Hypothalamus (tissue), 51 donors: Measurements from ENCODE around the gene MBD4.
"Not testable (repeated sequence)": the region's sequence is repeated elsewhere in the genome, so short reads cannot be mapped to it uniquely, and the experiment has no call there.

Source experiments
- DNase-seq, 51 donors: peaks; one replicate each; lab custom pipeline; 2025; lab: John Stamatoyannopoulos, UW

The MBD4 gene

DNA sequence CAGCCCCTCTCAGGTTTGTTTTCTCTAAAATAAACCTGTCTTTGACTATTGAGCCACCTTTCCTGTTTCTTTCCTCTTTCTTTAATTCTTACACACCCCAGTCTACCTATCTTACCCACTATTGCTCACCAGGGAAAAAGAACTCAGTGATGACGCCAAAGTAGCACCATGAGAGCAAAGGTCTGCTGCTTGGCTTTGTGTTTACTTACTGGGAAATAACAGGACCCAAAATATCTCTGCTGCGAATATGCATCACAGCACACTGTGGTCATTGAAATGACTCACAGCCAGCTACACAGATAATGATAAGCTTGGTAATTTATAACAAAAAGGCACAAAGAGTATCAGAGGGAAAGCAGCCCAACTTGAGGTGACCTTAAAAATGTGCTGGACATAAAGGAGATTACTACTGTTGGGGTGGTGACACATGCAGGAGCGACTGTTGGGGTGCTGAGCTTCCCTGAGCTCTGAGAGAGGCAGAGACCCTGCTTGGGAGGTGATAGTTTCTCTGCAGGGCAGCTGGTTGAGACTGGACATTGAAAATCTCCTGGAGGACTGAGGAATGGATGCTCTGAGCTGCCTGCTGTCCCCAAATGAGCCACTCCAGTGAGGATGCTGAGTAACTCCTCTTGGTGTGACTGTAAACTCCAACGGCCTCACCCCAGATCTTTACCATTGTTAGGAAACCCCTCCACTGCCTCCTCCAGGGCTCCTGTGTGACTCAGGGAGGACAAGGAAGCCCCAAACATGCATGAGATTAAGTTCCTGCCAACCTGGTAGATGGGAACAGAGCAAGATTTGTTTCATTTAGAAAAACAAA is 25.9 kb downstream of the MBD4 start:
- no peak for DNase-seq

DNA sequence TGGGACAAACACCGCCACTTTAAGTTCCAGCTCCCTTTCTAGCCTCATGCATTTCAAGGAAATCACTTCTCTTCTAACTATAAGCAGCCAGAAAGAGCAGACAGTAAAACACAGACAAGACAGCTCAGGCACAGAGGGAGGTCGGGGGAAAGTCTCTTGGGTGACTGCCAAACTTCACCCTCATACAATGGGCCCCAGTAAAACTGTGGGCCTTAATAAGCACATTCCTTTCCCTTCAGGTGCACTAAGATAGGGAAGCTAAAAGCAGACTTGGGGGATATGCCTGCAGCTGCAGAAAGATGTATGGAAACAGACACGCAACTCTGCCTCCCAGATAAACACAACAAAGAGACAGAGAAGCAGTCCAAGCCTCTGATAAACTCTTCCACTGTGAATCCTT is 26.5 kb downstream of the MBD4 start:
- not testable (repeated sequence) for DNase-seq

DNA sequence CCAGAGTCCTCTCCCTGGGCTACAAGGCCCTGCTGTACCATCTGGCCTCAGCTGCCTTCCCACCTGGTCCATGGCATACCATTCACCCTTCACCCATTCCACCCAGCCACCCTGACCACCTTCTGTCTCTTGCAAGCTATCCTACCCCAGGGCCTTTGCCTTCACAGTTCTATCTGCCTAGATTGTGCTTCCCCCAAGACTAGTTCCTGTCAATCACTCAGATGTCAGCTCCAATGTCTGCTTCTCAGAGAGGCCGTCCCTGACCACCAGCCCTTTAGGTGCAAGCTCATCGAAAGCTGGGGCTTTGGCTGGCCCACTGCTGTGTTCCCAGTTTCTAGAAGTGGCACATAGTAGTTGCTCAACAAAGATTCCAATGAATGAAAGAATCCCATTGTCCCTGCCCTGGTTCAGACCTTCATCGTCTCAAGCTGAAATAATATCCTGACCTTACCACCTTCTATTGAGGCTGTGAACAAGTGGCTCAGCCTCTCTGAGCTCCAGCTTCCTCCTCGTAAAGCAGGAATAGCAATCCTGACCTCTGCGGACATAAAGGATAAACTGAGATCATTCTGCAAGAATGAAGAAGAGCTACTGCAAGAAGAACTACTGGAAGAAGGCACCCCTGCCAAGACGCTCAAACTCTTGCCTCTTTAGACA is 27.1 kb downstream of the MBD4 start:
- DNase-seq, result no peak

DNA sequence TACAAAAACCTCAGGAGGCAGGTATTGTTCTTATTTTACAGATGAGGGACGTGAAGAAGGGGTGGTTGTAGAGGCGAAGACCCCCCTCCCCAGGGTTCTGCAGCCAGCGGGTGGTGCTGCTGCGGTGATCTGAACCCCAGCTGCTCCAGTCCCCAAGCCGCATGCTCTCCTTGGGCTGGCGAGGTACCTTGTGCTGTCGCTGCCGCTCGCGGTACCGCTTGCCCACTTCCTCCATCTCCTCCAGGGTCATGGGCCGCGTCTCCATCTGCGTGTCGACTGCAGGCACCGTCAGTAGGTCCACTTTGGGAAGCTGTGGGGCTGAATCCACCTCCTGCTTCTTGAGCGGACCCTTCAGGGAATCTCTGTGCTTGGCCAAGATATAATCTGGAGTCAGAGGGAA is 28.8 kb downstream of the MBD4 start:
- DNase-seq, result no peak

DNA sequence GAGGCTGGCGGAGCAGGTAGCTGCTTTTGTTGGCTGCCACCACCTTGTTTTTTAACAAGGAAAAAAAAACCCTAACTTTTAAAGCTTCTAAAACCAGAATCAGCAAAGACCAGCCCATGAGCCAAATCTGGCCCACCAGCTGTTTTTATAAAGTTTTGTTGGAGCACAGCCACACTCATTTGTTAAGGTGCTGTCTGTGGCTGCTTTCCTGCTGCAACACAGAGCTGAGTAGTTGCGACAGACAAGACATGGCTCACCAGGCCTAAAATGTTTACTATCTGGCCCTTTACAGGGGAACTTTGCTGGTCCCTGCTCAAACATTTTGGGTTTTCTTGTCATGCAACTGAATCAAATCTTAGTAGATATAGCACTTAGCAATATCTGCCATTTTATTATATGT is 30.2 kb downstream of the MBD4 start:
- DNase-seq, result no peak

DNA sequence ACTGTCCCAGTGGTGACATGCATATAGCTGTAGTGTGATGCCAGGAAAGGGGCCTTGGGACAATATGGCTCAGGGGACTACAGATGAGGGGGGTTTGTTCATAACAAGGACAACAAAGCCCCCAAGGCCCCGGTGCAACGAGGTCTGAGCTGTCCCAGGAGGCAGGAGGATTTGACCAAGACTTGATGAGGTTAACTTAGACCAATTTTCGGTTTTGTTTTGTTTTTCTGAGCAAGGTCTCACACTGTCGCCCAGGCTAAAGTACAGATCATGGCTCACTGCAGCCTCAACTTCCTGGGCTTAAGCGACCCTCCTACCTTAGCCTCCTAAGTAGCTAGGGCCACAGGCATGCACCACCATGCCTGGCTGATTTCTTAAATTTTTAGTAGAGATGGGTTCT is 35.1 kb downstream of the MBD4 start:
- DNase-seq, result no peak

DNA sequence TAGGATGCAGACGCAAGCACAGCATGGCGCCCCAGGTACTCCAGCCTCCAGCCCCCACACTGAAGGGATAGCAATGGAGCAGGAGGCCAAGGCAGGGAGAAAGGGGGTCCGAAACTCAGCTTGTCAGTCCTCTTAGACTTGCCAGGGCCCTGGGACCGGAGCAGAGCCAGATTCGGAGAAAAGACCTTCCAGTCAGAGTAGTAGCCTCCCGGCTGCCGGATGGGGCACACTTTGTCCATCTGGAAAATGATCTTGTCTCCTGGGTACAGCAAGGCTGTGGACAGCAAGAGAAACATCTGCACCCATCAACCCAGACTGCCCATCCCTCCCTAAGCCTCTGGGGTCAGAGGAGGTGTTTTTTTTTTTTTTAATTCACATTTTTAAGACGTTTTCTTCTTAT is 35.6 kb downstream of the MBD4 start:
- DNase-seq, result no peak

DNA sequence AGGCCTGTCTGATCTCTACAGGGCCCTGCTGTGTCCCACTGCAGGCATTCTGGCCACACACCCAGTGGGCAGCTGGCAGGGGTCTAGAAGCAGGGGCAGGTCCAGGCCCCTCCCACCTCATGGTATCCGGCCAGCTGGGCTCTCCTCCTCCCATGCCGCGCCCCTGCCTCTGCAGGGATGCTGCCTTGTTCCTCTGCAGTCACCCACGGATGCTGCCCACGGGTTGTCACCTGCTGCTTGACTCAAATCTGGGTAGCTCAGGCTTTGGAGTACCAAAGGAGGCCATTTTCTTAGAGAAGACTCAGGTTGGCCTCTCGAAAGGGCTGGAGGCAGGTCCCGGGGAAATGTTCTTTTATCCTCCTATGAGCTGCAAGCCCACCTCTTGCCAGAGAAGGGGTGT is 36.3 kb downstream of the MBD4 start:
- no peak for DNase-seq

DNA sequence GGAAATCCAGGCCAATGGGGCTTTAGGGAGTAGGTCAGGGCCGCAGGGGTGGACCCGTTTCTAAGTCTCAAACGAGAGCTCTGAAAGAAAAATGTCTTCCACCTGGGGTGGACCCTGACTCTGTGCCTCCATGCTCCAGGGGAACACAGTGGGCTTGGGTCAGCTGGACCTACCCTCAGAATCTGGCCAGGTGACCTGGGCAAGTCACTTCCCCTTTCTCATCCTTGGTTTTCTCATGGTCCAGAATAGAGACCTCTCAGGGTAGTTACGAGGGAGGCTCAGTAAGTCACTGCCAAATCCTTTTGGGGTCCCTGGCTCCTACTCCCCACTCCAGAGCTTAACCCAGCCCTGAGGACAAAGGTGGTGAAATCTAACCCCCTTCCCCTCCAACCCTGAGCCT is 37.1 kb downstream of the MBD4 start:
- no peak for DNase-seq

DNA sequence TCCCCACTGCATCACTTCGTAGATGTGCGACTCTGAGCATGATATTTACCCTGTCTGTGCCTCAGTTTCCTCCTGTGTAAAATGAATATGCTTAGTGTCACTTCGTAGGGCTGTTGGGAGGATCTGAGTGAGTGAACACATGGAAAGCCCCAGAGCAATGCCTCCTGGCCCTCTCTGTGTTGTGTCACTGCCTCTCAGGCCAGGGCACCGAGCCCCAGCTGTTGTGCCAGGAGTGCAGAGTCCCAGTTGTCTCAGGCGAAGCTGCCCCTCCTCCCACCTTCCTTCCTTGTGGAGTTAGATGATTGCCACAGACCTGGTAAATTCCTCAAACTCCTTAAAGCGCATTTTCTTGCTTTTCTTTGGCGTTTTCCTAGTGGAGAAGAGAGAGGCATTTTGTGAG is 37.5 kb downstream of the MBD4 start:
- no peak for DNase-seq

DNA sequence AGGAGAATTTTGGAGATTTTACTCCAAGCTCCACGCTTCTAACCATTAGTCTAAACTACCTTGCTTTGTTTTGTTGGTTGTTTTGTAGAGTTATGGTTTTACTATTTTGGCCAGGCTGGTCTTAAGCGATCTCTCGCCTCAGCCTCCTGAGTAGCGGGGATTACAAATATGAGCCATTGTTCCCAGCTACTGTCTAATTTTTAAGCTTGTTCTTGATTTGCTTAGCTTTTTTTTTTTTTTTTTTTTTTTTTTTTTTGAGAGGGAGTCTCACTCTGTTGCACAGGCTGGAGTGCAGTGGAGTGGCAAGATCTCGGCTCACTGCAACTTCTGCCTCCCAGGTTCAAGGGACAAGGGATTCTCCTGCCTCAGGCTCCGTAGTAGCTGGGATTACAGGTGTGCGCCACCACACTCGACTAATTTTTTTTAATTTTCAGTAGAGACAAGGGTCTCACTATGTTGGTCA is 39.8 kb downstream of the MBD4 start:
- peak in 3 of 51 donors; percentile 1 to 12 (median 2) for DNase-seq

DNA sequence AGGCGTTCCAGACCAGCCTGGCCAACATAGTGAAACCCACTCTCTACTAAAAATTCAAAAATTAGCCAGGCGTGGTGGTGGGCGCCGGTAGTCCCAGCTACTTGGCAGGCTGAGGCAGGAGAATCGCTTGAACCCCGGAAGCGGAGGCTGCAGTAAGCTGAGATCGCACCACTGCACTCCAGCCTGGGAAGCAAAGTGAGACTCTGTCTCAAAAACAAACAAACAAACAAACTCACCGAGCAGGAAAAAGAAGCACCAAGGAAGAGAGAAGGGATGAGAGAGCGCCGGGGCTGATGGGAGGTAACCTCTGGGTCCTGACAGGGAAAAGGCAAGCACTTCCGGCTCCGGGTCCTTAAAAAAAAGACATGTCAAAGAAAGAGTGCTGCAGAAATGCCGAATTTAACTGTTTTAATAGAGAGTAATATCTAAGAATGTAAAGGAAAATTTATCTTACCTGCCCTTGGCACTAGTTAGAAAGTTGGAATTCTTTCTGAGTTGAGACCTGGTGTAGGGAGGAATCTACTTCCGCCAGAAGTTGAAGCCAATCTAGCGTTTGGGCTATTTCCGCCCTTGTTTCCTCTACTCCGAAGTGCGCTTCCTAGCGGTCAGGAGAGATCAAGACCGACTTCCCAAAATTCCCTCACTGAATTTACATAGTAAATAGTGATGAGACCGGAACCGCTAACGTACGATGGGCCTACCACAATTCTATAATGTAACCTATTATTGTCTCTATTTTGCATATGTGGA is 40.4 kb downstream of the MBD4 start:
- peak in 50 of 51 donors; percentile 18 to 98 (median 64) for DNase-seq

DNA sequence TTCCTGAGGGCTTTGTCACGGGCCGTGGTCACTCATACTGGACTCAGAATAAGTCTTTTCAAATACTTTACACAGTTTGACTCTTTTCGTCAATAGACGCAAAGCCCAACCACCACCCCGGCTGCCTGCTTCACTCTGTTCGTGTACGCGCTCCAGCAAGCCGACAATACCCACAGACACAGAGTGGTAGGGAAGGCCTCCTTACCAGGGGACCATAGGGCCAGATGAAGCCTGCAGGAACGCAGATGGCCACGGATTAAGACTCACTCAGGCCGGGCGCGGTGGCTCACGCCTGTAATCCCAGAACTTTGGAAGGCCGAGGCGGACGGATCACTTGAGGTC is 41.0 kb downstream of the MBD4 start:
- peak in 2 of 51 donors; percentile 2 to 17 for DNase-seq

DNA sequence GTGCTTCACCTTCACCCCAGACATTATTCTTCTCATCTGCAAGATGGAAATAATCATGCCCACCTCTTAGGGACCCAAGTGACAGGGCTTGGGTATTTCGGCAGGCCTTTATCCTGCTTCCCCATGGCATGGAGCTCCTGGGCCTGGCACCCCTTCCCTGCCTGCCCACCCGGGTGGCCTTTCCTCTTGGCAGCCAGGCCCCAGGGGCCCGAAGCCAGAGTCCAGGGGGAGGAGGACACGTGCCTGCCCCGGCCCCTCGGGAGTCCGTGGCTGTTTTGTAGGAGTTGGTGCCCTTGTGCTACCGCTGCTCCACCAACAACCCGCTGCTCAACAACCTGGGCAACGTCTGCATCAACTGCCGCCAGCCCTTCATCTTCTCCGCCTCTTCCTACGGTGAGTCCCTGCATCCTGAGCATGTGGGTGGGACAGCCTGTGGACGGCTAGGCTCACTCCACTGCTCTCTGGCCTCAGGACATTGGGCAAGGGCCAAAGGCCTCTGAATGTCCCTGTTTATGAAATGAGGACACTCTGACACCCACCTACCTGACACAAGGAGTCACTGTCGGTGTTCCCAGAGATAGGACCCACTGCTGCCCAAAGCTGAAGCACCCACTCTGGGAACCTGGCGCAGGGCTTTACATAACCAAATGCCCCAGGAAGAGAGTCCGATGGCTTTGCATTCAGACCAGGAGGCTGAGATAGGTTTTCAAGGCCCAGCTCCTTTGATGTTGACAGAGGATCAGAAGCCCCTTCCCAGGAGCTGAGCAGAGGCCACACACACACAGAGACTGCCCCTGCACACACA is 45.8 kb downstream of the MBD4 start:
- DNase-seq, result not testable (repeated sequence)

DNA sequence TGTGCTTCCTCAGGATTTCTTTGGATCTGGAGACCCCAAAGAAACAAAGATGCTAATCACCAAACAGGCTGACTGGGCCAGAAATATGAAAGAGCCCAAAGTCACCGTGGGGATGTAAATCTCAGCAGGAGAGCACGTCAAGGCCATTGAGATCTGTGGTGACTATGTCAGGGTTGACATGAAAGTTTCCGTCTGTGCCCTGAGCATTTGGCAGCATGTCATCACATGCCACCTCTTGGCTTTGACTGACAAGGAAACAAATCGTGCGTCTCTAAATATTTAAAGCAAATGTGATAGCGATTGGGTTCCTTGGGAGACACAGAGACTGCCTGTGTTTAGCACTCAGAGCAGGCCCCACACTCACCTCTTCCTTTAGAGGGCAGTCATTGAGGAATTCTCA is 46.5 kb downstream of the MBD4 start:
- no peak for DNase-seq

DNA sequence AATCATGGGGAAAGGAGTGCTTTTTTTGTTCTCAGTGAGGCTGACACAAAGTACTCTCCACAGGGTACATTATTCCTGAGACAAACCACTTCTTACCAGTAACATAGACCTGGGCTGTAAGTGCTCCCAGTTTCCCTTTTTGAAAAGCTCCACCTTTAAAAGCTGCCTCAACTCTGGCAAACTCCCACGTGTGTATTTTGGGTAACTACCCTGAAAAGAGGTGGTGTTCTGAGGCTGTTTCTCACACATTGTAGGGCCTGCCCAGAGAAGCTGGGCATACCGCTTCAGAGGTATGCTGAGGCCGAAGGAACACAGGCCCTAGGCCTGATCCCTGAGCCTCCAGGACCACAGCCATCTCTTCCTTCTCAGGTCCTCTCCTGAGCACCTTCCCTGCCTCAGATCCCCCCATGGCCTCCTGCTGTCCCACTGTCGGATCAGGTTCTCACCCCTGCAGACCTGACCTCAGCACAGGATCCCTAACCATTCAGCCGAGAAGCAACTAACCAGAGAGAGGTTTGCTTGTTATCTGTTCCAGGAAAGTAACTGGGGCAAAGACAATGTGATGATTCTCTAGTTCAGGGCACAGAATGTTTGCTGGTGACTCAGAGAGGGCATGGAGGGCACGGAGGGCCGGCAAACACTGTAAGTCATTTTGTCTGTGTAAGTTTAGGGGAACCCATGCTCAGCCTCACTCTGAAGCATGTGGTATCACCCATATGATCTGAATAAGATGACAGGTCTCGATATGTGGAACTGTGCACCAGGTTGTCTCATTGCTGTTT is 47.5 kb downstream of the MBD4 start:
- DNase-seq, result not testable (repeated sequence)

DNA sequence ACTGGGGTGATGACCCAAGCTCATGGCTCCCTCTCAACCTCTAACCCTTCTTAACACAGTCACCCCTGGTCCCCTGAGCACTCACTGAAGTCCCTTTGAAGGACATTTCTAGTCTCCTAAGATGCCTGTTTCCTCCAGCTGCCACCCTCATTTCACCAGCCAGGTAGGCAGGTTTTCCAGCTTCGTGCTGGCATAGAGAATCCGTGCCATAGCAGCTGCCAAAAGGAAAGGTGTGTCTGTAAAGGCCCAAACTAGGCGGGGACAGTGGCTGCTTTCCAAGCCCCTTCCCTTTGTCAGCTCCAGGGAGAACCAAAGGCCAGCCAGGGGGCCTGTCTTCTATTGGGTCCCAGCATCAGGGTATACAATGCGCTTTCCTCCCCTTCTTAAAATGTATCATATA is 48.2 kb downstream of the MBD4 start:
- DNase-seq, result not testable (repeated sequence)

DNA sequence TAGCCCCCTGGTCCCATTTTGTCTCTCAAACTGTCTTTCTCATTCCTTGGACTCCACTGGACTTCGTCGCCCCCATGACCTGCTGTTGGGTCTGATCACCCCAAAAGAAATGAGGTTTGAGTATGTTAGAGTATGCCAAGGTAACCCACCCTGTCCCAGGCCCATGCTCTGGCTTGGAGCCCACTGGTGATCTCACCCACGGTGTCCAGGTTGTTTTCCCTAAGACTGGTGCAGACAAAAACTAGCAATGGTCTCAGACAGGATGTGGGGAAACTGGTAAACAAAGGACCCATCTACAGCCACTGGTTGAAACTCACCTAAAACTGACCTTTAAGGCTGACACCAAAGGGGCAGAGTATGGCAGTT is 50.2 kb downstream of the MBD4 start:
- no peak for DNase-seq

DNA sequence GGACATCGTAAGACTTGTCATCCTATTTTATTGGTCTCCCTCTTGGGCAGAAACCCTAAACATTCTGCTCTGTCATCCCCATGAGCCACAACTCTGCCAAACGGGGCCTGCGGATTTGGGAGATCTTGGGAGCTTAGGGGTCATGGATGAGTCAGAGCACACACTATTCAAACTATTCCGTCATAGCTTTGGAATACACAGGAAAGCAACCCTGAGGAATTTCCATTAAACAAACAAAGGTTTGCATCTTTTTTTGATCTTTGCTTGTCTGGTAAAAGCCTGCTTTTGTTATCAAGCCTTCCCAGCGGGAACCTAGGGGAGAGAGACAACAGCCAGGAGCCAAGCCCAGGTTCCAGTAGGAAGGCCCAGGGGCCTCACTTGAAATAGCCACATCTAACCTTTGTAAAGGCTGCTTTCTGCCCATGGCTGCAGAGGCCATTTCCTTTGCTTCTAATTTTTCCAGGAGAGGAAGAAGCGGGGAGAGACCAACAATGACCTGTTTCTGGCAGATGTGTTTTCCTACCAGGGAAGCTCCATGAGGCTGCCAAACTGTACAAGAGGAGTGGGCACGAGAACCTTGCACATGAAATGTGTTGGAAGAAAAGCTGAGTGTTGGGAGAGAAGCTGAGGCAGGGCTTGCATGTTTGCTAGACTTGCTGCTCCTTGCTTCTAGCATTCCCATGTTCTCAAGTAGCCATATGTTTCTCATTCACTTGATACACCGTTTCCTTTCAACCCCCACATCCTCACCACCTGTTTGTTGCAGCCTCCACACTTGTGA is 50.8 kb downstream of the MBD4 start:
- DNase-seq, result not testable (repeated sequence)
